ENCODE results near the gene FHIT.
A peak's percentile ranks its signal among the peaks of the same experiment; 100 is the strongest.

FHIT gene

GRCh38 chr3:60536420-60536819, 714.8 kb downstream of the FHIT start:
- intact Hi-C loops (cut with DNase I) = no loop called here
- DNase-seq = no peak

GRCh38 chr3:60531759-60532158, 719.5 kb downstream of the FHIT start:
- intact Hi-C loops (cut with DNase I) = no loop called here
- DNase-seq = no peak

GRCh38 chr3:60528651-60529050, 722.6 kb downstream of the FHIT start:
- no peak for DNase-seq
- intact Hi-C loops (cut with DNase I) = no loop called here

DNA sequence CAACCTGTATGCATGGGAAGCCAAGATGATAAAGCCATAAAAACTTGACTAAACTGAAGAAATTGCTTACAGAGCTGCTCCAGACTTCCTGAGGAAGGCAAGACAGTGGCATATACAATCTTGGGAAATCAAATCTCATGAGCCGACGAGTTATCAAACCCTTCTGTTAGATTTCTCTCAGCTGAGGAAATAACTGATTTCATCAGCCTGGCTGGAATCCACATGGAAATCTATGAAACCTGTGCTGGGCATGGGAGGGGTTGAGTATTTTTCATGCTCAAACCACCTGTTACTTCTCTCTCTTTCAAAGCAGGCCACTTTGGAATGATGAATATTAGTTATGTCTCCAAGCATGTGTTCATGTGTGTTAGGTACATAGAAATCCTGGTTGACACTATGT, 727.7 kb downstream of the FHIT start:
- intact Hi-C loops (cut with DNase I) = no loop called here
- no peak for DNase-seq

DNA sequence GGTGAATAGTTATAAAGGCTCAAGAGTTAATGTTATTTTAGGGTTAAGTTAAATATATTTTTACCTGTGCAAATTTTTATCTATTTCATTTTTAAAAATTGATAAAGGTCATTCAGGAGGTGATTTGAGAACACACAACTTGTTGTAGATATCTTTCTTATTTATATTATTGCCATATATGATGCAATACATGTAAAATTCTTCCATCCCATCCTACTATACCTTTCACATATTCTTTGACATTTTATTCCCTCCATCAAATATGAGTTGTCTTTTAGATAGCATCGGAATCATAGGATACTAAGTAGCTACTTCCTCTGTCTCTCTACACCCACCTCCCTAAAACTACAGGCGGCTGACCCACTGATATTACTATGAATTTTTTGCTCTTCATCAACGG, 734.1 kb downstream of the FHIT start:
- DNase-seq = no peak
- intact Hi-C loops (cut with DNase I) = no loop called here

GRCh38 chr3:60514866-60515265, 736.4 kb downstream of the FHIT start:
- no peak for DNase-seq
- intact Hi-C loops (cut with DNase I) = no loop called here

DNA sequence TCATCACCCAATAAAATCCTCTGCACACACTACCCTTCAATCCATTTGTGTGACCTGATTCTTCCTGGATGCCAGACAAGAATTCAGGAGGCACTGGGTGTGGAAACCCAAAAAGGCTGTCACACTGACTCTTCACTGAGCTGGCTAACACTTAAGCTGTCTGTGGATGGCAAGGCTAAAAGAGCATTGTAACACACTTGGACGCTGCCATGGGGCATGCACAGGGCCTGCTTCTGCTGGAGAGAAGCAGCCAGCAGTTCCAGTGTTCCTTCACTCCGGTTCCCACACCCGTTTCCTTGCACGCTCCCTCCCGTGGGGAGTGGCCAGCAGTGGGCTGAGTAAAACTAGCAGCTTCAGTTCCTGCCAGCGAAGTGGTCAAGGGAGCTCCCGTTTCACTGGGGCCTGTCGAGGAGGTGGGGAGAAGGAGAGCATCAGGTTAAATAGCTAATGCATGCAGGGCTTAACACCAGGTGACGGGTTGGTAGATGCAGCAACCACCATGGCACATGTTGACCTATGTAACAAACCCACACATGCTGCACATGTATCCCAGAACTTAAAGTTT, 737.1 kb downstream of the FHIT start:
- intact Hi-C loops (cut with DNase I) = no loop called here
- no peak for DNase-seq

DNA sequence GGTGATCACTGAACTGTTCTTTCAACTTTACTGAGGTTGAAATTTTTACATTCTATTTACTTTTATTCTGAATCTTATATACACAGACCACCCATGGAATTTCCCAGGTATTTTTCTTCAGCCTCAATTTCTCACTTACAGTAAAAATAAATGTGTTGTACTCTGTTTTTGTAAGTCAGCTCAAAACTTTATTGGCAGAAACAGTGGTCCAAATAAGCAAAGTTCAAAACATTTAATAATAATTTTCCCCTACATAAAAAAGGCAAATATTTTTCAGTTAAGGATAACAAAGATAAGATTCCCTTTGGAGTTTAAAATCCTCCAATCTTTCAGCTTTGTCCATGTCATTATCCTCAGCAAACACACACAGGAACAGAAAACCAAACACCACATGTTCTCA, 738.0 kb downstream of the FHIT start:
- DNase-seq = no peak
- intact Hi-C loops (cut with DNase I) = no loop called here

DNA sequence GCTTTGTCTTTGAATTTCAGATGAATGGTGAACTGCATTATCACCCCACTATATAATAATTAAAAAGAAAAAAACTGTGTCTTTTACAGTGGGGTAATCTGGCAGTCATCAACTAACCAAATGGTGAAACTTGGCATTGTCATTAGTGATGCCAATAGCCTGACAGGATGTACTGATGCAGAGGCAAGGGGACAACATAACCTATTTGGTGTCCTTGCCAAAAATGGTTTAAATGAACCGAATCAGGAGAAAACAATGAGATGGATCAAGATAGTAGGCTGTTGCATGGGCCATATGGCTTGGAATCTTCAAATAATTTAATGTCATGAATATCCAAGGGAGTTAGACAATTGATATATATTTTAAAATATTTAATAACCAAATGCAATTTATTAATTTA, 738.7 kb downstream of the FHIT start:
- intact Hi-C loops (cut with DNase I) = no loop called here
- no peak for DNase-seq

GRCh38 chr3:60509471-60509870, 741.8 kb downstream of the FHIT start:
- no peak for DNase-seq
- intact Hi-C loops (cut with DNase I) = no loop called here

- DNase-seq = no peak
- intact Hi-C loops (cut with DNase I) = no loop called here
Observed at GRCh38 chr3:60504827-60505457, 746.3 kb downstream of the FHIT start.

GRCh38 chr3:60501314-60501713, 749.9 kb downstream of the FHIT start:
- intact Hi-C loops (cut with DNase I) = no loop called here
- no peak for DNase-seq

GRCh38 chr3:60497902-60498301, 753.4 kb downstream of the FHIT start:
- intact Hi-C loops (cut with DNase I) = no loop called here
- no peak for DNase-seq

DNA sequence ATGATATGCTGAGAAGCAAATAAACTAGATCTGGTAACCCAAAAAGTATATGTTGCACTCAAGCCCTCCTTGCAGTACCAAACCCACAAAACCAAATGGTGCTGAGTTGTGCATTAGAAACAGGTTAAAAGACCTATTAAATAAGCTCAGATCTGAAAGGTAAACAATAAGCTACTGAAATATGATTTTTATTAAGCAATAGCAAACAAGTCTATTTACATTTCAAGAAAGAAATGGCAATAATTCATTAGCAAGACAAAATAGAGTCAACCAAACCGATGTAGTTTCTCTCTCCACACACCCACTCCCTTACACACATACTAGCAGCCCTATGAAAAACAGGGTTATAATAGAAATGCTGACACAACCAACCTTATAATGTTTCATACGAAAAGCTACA, 760.3 kb downstream of the FHIT start:
- intact Hi-C loops (cut with DNase I) = no loop called here
- no peak for DNase-seq

DNA sequence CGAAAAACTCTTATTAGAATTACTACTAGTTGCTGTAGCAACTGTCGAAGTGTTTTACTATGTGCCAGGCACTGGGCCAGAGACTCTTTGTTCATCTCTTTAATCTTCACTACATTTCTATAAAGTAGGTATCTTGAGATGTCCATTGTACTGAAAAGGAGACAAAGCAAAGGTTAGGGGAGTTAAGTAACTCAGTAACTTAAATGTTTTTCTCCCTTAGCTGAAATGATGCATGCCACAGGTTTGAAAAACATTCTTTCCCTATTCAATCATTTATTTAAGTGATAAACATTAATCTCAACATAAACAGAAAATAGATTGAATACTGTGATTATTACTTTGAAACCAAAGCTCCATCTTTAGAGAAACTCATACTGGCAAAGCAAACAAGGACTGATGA, 776.2 kb downstream of the FHIT start:
- DNase-seq = no peak
- intact Hi-C loops (cut with DNase I) = no loop called here

GRCh38 chr3:60469481-60469880, 781.8 kb downstream of the FHIT start:
- intact Hi-C loops (cut with DNase I) = no loop called here
- no peak for DNase-seq

GRCh38 chr3:60463685-60464084, 787.6 kb downstream of the FHIT start:
- intact Hi-C loops (cut with DNase I) = no loop called here
- no peak for DNase-seq

DNA sequence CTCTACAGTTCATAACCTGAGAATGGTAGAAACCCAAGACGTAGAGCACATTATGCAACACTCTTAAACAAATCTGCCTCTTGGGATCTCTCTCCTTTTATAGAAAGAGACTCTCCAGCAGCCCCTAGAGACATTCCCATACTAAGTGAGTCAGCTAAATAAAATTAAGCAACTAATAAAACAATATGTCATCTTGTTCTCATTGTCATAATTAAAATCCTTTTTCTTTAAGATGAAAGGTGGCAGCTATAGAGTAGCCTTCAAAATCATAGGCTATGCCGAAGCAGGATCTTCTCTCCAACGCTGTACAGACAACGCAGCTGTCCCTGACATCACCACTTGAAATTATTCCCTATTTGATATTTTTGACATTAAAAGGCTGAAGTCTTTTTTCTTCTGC, 790.0 kb downstream of the FHIT start:
- intact Hi-C loops (cut with DNase I) = no loop called here
- no peak for DNase-seq

- intact Hi-C loops (cut with DNase I) = no loop called here
Observed at GRCh38 chr3:60456180-60456579, 795.1 kb downstream of the FHIT start.

DNA sequence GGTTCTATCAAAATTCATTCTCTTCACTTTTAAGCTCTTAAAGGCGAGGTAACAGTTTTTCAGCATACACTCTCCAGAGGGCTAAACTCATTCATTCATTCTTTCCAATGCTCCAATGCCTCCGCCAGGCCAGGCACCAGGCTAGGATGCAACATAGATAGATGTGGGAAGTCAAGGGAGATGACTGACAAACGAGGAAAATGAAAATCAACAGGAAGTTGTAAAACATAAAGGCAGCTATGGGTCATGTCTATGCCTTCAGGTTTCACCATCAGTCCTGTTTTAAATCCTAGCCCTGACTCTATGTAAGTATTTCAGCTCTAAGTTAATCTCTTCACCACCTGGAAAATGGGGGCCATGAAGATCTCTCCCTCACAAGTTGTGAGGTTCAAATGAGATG, 797.9 kb downstream of the FHIT start:
- intact Hi-C loops (cut with DNase I) = no loop called here
- DNase-seq = no peak

More at GRCh38 chr3:60456180-60456579, 795.1 kb downstream of the FHIT start:
- peak in 11 of 42 donors; percentile 2 to 49 (median 34) for DNase-seq

DNA sequence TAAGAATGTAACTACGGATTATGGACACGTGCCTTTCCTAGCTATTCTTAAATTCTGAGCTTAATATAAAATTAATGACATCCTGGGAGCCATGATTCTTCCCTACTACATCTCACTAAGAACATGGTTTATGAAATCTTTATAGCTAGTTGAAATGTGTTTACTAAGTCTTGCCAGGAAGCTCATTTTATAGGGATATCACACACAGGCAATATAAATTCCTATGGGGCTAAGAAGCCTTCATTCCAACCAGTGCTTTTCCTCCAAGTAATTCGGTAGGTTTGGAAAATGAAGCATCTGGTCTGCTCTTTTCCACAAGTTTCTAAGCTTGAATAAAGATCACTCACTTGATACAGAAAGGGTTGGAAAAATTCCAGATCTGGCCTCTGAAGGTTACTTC, 802.6 kb downstream of the FHIT start:
- no peak for DNase-seq
- intact Hi-C loops (cut with DNase I) = no loop called here

DNA sequence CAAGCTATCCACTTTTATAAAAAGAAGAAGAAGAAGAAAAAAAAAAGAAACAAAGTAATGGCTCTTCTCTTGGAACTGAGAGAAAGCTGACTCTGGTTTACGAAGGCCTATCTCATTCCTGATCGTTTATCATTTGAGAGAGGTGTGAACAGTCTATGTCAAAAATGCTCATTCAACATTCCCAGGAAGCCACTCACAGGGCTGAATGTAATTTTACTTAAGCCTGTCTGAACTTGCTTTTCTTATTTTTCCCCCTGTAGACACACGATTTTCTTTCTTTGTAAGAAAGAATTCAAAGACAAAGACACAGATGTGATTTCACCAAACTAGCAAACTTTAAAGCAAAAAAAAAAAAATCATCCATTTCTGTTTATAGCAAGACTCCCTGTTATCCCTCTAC, 805.8 kb downstream of the FHIT start:
- DNase-seq = no peak
- intact Hi-C loops (cut with DNase I) = no loop called here
